ENCODE results near the gene AKAP8.
"Not testable (repeated sequence)": the region's sequence is repeated elsewhere in the genome, so short reads cannot be mapped to it uniquely, and the experiment has no call there.

AKAP8 gene

DNA sequence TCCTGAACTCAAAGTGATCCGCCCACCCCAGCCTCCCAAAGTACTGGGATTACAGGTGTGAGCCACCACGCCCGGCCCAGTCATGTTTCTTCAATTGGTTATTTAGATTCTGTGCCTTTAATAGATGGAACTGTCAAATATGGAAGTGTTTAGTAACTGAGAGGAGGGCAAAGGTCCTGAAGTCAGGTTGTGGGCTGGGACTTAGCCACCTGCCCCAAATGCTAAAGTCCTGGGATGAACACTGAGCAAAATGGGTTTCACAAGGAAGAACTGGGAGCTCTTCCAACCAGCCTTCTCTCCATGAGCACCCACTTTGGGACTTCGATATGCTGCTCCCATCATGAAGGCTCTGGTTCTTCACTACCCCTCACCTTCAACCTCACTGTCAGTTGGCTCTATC is 21.7 kb downstream of the AKAP8 start:
- no peak overlapping the region for H3K4me3 ChIP-seq (ENCODE audit: low read depth, low read length)
- TF ChIP-seq POLR2A (IDR thresholded peaks at IDR 0.05; ENCODE audit: extremely low read depth, insufficient read length) (no peak), MYC (IDR thresholded peaks at IDR 0.05; ENCODE audit: low read depth, low read length) (no peak)
- TF ChIP-seq, protein P1, sequence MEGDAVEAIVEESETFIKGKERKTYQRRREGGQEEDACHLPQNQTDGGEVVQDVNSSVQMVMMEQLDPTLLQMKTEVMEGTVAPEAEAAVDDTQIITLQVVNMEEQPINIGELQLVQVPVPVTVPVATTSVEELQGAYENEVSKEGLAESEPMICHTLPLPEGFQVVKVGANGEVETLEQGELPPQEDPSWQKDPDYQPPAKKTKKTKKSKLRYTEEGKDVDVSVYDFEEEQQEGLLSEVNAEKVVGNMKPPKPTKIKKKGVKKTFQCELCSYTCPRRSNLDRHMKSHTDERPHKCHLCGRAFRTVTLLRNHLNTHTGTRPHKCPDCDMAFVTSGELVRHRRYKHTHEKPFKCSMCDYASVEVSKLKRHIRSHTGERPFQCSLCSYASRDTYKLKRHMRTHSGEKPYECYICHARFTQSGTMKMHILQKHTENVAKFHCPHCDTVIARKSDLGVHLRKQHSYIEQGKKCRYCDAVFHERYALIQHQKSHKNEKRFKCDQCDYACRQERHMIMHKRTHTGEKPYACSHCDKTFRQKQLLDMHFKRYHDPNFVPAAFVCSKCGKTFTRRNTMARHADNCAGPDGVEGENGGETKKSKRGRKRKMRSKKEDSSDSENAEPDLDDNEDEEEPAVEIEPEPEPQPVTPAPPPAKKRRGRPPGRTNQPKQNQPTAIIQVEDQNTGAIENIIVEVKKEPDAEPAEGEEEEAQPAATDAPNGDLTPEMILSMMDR (IDR thresholded peaks at IDR 0.05; ENCODE audit: low read depth, low read length), result no peak
- TF ChIP-seq, protein P2, sequence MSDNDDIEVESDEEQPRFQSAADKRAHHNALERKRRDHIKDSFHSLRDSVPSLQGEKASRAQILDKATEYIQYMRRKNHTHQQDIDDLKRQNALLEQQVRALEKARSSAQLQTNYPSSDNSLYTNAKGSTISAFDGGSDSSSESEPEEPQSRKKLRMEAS (IDR thresholded peaks at IDR 0.05; ENCODE audit: low read depth, low read length), result no peak
- no peak for DNase-seq (ENCODE audit: low read depth)

DNA sequence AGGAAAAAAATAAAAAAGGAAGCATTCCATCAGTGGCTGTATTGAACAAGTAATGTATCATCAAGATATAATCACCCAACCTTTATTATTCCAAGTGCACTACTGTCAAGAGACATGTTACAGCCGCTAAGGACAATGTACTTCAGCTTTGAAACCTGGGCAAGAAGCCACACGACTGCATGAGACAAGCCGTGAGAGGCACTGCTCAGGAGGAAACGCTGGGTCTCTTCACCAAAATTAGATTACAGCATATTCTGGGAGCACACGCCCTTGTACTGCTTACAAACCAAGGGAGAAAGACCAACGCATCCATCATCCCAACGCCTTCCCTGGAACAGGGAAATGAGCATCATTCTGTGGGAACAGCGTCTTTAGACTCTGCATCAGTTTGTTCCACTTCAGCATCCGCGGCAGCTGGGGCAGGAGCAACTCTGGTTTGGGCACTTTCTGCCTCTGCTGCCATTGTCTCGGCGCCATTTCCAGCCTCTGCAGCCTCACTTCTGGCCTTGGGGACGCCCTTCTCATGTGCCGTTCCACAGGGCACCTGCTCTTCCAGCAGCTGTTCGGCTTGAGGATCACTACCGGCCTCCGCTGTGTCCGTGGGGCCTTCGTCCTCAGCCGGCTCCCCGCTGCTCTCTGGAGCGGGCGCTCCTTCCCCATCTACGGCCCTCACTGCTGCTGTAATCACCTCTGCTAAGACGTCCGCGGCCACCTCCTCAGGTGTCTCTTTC is 24.9 kb downstream of the AKAP8 start:
- H3K4me3 ChIP-seq (ENCODE audit: low read depth, low read length), result no peak overlapping the region
- DNase-seq (ENCODE audit: low read depth), result no peak
- TF ChIP-seq, protein P1 (IDR thresholded peaks at IDR 0.05; ENCODE audit: low read depth, low read length), result no peak
- TF ChIP-seq POLR2A (IDR thresholded peaks at IDR 0.05; ENCODE audit: extremely low read depth, insufficient read length), result no peak
- TF ChIP-seq MYC (IDR thresholded peaks at IDR 0.05; ENCODE audit: low read depth, low read length), result no peak
- TF ChIP-seq, protein P2 (IDR thresholded peaks at IDR 0.05; ENCODE audit: low read depth, low read length), result no peak

DNA sequence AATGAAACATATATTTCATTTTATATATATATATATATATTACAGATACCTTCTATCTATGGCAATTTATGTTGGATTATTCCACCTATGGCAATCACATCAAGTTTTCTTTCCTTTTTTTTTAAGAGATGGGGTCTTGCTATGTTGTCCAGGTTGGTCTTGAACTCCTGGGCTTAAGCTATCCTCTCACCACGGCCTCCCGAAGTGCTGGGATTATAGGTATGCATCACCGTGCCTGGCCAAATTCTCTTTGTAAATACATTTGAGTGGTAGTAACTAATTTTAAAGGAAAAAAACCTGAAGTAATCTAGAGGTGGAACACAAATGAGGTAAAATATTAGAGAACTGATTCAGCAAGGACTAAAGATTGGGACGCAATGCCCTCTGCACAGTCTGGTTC is 25.7 kb downstream of the AKAP8 start:
- TF ChIP-seq MYC (IDR thresholded peaks at IDR 0.05; ENCODE audit: low read depth, low read length) (no peak), POLR2A (IDR thresholded peaks at IDR 0.05; ENCODE audit: extremely low read depth, insufficient read length) (no peak)
- TF ChIP-seq, protein P2 (IDR thresholded peaks at IDR 0.05; ENCODE audit: low read depth, low read length), result no peak
- TF ChIP-seq, protein P1 (IDR thresholded peaks at IDR 0.05; ENCODE audit: low read depth, low read length), result no peak
- DNase-seq (ENCODE audit: low read depth), result no peak
- no peak overlapping the region for H3K4me3 ChIP-seq (ENCODE audit: low read depth, low read length)

DNA sequence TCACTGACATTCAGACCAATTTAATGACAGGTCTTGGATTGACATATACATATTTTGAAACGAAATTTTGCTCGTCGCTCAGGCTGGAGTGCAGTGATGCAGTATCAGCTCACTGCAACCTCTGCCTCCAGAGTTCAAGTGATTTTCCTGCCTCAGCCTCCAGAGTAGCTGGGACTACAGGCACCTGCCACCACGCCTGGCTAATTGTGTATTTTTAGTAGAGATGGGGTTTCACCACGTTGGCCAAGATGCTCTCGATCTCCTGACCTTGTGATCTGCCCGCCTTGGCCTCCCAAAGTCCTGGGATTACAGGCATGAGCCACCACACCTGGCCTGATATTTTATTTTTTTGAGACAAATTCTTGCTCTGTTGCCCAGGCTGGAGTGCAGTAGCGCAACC is 27.1 kb downstream of the AKAP8 start:
- not testable (repeated sequence) for H3K4me3 ChIP-seq (ENCODE audit: low read depth, low read length); DNase-seq (ENCODE audit: low read depth)

DNA sequence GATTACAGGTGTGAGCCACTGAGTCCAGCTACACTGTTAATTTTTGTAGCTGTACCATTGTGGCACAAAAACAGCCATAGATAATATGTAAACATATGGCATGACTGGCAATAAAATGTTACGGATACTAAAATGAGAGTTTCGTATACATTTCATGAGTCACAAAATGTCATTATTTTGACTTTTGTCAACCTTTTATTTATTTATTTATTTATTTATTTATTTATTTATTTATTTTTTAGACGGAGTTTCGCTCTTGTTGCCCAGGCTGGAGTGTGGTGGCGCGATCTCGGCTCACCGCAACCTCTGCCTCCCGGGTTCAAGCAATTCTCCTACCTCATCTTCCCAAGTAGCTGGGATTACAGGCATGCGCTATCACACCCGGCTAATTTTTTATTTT is 38.3 kb downstream of the AKAP8 start:
- DNase-seq (ENCODE audit: low read depth); H3K4me3 ChIP-seq (ENCODE audit: low read depth, low read length): not testable (repeated sequence)

DNA sequence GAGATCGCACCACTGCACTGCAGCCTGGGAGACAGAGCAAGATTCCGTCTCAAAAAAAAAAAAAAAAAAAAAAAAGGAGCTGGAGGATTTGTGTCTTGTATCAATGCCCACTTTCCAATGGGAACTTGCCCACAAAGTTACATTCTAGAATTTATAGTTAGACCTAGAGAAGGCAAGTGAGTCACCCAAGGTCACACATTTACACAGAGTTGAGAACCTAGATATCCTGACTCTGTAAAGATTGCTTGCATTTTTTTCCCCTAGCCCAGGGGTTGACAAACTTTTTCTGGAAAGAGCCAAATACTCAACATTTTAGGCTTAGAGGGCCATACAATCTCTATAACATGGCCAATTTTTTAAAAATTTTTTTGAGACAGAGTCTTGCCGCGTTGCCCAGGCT is 39.5 kb downstream of the AKAP8 start:
- no peak for DNase-seq (ENCODE audit: low read depth)
- H3K4me3 ChIP-seq (ENCODE audit: low read depth, low read length), result no peak overlapping the region
- TF ChIP-seq, protein P2 (IDR thresholded peaks at IDR 0.05; ENCODE audit: low read depth, low read length), result no peak
- TF ChIP-seq MYC (IDR thresholded peaks at IDR 0.05; ENCODE audit: low read depth, low read length), result no peak
- TF ChIP-seq POLR2A (IDR thresholded peaks at IDR 0.05; ENCODE audit: extremely low read depth, insufficient read length), result no peak
- TF ChIP-seq, protein P1 (IDR thresholded peaks at IDR 0.05; ENCODE audit: low read depth, low read length), result no peak

DNA sequence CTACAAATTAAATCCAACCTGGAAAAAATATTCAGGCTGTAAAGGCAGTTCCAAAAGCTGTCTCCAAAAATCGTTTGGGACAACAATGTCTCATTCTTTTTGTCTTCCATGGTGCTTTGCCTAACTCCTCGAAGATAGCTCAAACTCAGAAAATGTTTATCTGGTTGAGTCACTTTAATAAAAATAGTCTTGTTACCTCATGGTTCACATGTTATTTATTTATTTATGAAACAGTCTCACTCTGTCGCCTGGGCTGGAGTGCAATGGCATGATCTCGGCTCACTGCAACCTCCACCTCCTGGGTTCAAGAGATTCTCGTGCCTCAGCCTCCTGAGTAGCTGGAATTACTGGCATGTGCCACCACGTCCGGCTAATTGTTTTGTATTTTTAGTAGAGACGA is 42.4 kb downstream of the AKAP8 start:
- TF ChIP-seq POLR2A (IDR thresholded peaks at IDR 0.05; ENCODE audit: extremely low read depth, insufficient read length), result no peak
- no peak for DNase-seq (ENCODE audit: low read depth)
- no peak overlapping the region for H3K4me3 ChIP-seq (ENCODE audit: low read depth, low read length)

DNA sequence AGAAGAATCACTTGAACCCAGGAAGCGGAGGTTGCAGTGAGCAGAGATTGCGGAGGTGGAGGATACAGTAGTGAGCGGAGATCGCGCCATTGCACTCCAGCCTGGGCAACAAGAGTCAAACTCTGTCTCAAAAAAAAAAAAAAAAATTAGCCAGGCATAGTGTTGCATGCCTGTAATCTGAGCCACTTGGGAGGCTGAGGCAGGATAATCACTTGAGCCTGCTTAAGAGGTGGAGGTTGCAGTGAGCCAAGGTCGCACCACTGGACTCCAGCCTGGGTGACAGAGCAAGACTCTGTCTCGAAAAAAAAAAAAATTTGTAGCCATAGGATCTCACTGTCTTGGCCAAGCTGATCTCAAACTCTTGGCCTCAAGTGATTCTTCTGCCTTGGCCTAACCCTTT is 43.6 kb downstream of the AKAP8 start:
- DNase-seq (ENCODE audit: low read depth), result not testable (repeated sequence)

More for the DNA sequence above, 43.6 kb downstream of the AKAP8 start:
- H3K4me3 ChIP-seq (ENCODE audit: low read depth, low read length), result not testable (repeated sequence)
